Measurements from ENCODE around the gene MYCBPAP. TPM values are rescaled to one million over a fixed set of nuclear protein-coding genes. Genes with fewer than 3 reads are reported as not detected.
A peak's percentile ranks its signal among the peaks of the same experiment; 100 is the strongest.

MYCBPAP gene
- total RNA-seq, 1 experiment from 2014 or later: not detected

DNA sequence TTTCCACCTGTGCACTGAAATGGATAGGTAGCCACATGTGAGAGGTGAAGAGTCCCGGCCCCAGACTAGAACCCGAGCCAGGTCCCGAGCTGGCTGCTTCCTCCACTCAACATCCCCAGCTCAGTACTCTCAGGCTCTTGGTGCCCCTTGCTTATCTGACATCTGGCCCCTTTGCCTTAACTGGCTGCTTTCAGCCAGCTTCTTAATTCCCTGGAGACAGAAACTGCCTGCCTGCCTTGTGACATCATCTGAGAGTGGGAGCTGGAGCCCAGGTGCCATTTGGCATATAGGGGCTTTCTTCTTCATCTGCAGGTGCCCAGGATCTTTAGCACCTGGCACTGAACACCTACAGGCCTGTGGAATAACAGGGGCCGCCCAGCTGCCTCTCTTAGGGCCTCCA, 48.5 kb upstream of the MYCBPAP start:
- no TSS peak for BruUV-seq (replicated peaks)
- POLR2A ChIA-PET: no interaction called here
- no peak for TF ChIP-seq MAX (IDR thresholded peaks at IDR 0.05)
- TF ChIP-seq FOSL1 (IDR thresholded peaks at IDR 0.05; ENCODE audit: low read depth): no peak
- no peak for TF ChIP-seq TCF7L2 (IDR thresholded peaks at IDR 0.05; ENCODE audit: borderline replicate concordance, extremely low read depth, insufficient read depth, insufficient read length)

DNA sequence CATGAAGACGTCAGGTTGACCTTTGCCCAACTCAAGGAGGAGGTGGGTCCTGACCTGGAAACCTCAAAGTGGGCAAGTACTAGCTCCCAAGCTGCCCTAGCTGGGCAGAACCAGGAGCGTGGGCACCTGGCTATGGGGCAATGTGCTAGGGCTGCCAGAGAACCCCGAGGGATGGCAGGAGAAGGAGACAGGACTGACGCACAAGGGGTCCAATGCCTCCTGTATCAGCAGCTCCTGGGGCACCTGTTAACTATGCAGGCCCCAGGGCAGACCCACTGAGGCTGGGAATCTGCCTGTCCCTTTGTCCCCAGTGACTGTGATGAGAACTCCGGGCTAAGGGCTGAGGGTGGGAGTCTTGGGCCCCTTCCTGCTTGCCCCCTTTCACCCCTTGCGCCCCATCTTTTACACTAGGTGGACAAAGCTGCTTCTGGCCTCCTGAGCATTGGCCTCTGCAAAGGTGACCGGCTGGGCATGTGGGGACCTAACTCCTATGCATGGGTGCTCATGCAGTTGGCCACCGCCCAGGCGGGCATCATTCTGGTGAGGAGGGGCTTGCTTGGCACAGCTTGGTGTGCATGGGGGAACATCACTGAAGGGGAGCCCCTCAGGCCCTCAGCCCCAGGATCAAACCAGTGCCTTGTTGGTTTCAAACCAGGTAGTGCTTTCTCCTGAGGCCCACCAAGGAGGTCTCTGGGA, 47.3 kb upstream of the MYCBPAP start:
- ChIA-PET CTCF (no interaction called here), POLR2A (no interaction called here)
- intact Hi-C loops (cut with micrococcal nuclease): no loop called here

More for the DNA sequence above, 48.5 kb upstream of the MYCBPAP start:
- no peak for DNase-seq (ENCODE audit: low read depth, low spot score)
- H3K27me3 ChIP-seq (ENCODE audit: insufficient read depth, low read length): no peaks in the 10 kb centered on the region
- no peaks in the 10 kb centered on the region for H3K9me3 ChIP-seq (ENCODE audit: control insufficient read depth in 1 of 2, insufficient read depth in 1 of 2, low read depth in 1 of 2, low read length in 2 of 2)
- no peak overlapping the region for H3K4me3 ChIP-seq (replicated peaks in 1 of 2; ENCODE audit: low read depth in 1 of 2, low read length in 2 of 2)
- no peak overlapping the region for H2AFZ ChIP-seq (ENCODE audit: low read depth, low read length, poor library complexity, severe bottlenecking)
- no peak for ATAC-seq
- no peaks in the 10 kb centered on the region for H3K9me2 ChIP-seq (ENCODE audit: insufficient read depth)
- H3K27ac ChIP-seq (ENCODE audit: low read depth, low read length): 0 out of 2 replicates have a peak overlapping the region, but pooled peaks have one; percentile 1
- intact Hi-C loops (cut with micrococcal nuclease): no loop called here
- H3K4me2 ChIP-seq (ENCODE audit: low read length): no peak overlapping the region
- no peak overlapping the region for H3K9ac ChIP-seq (ENCODE audit: low read length)
- no peaks in the 10 kb centered on the region for H3K79me2 ChIP-seq (ENCODE audit: insufficient read depth, low read length)
- H3K36me3 ChIP-seq (ENCODE audit: control insufficient read depth in 1 of 2, insufficient read depth in 2 of 2, low read length in 2 of 2): no peaks in the 10 kb centered on the region
- ChIA-PET RAD21 (ENCODE audit: low non-redundant PET in 1 of 2, low total read pairs in 2 of 2, uncharacterized antibody in 2 of 2, unreplicated experiment in 2 of 2) (no interaction called here), CTCF (interaction anchor here (1.7 kb wide), 1 partner anchor 62 kb away, joined by 4 read pairs; the partner anchor contains the start of gene LRRC59)
- no peaks in the 10 kb centered on the region for H4K20me1 ChIP-seq (ENCODE audit: insufficient read depth)
- peaks cover 17 to 31% of the 10 kb centered on the region in 2 experiments for H3K4me1 ChIP-seq (ENCODE audit: control insufficient read depth in 1 of 2, insufficient read depth in 2 of 2, low read length in 2 of 2)

More for the DNA sequence above, 47.3 kb upstream of the MYCBPAP start:
- DNase-seq (ENCODE audit: low read depth, low spot score): no peak
- no TSS peak for BruUV-seq (replicated peaks)
- Histone ChIP-seq H2AFZ (ENCODE audit: low read depth, low read length, poor library complexity, severe bottlenecking) (no peak overlapping the region), H4K20me1 (ENCODE audit: insufficient read depth) (no peaks in the 10 kb centered on the region), H3K27me3 (ENCODE audit: insufficient read depth, low read length) (no peaks in the 10 kb centered on the region), H3K9me2 (ENCODE audit: insufficient read depth) (no peaks in the 10 kb centered on the region), H3K27ac (ENCODE audit: low read depth, low read length) (no peak overlapping the region), H3K9ac (ENCODE audit: low read length) (no peak overlapping the region), H3K4me3 (replicated peaks in 1 of 2; ENCODE audit: low read depth in 1 of 2, low read length in 2 of 2) (no peak overlapping the region), H3K4me2 (ENCODE audit: low read length) (no peak overlapping the region), H3K79me2 (ENCODE audit: insufficient read depth, low read length) (no peaks in the 10 kb centered on the region), H3K9me3 (ENCODE audit: control insufficient read depth in 1 of 2, insufficient read depth in 1 of 2, low read depth in 1 of 2, low read length in 2 of 2) (no peaks in the 10 kb centered on the region), H3K4me1 (ENCODE audit: control insufficient read depth in 1 of 2, insufficient read depth in 2 of 2, low read length in 2 of 2) (peaks cover 11 to 24% of the 10 kb centered on the region in 2 experiments), H3K36me3 (ENCODE audit: control insufficient read depth in 1 of 2, insufficient read depth in 2 of 2, low read length in 2 of 2) (no peaks in the 10 kb centered on the region)
- ATAC-seq: no peak
- TF ChIP-seq YY1 (IDR thresholded peaks at IDR 0.05; ENCODE audit: extremely low read depth, insufficient replicate concordance, low read depth, low read length): no peak
- RAD21 ChIA-PET (ENCODE audit: low non-redundant PET in 1 of 2, low total read pairs in 2 of 2, uncharacterized antibody in 2 of 2, unreplicated experiment in 2 of 2): no interaction called here
